ENCODE results near the gene EIPR1. TPM values are rescaled to one million over a fixed set of nuclear protein-coding genes. Genes with fewer than 3 reads are reported as not detected.

EIPR1 gene
- total RNA-seq, 1 donor: 23.3 TPM

- no peak overlapping the region for H3K4me3 ChIP-seq (ENCODE audit: low read depth, low read length)
- TF ChIP-seq, protein P1, sequence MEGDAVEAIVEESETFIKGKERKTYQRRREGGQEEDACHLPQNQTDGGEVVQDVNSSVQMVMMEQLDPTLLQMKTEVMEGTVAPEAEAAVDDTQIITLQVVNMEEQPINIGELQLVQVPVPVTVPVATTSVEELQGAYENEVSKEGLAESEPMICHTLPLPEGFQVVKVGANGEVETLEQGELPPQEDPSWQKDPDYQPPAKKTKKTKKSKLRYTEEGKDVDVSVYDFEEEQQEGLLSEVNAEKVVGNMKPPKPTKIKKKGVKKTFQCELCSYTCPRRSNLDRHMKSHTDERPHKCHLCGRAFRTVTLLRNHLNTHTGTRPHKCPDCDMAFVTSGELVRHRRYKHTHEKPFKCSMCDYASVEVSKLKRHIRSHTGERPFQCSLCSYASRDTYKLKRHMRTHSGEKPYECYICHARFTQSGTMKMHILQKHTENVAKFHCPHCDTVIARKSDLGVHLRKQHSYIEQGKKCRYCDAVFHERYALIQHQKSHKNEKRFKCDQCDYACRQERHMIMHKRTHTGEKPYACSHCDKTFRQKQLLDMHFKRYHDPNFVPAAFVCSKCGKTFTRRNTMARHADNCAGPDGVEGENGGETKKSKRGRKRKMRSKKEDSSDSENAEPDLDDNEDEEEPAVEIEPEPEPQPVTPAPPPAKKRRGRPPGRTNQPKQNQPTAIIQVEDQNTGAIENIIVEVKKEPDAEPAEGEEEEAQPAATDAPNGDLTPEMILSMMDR (IDR thresholded peaks at IDR 0.05; ENCODE audit: insufficient read depth, low read length): no peak
- no peak for DNase-seq (ENCODE audit: low read depth)
Measured at GRCh38 chr2:3307901-3308300, 69.7 kb downstream of the EIPR1 start.

DNA sequence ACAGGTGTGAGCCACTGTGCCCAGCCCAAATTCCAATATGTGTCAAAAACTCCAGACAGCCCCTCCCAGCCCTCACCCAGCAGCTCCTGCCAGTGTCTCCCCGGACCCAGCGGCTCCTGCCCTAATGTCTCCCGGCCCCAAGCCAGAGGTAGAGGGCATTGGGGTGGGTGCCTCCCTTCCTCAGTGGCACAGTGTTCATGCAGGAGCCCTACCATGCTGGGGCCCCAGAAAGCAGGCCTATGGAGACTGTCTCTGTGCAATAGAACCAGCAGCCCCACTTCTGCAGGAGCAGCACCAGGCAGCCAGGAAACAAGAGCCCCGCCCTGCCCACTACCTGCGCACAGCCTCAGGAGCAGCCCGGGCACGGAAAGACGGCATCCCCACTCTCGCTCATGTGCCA lies 70.4 kb downstream of the EIPR1 start:
- TF ChIP-seq, protein P1 (IDR thresholded peaks at IDR 0.05; ENCODE audit: insufficient read depth, low read length): no peak
- DNase-seq (ENCODE audit: low read depth): no peak
- no peak overlapping the region for H3K4me3 ChIP-seq (ENCODE audit: low read depth, low read length)

GRCh38 chr2:3305952-3306351 lies 71.7 kb downstream of the EIPR1 start:
- TF ChIP-seq, protein P1 (IDR thresholded peaks at IDR 0.05; ENCODE audit: insufficient read depth, low read length): no peak
- H3K4me3 ChIP-seq (ENCODE audit: low read depth, low read length): no peak overlapping the region
- no peak for DNase-seq (ENCODE audit: low read depth)

DNA sequence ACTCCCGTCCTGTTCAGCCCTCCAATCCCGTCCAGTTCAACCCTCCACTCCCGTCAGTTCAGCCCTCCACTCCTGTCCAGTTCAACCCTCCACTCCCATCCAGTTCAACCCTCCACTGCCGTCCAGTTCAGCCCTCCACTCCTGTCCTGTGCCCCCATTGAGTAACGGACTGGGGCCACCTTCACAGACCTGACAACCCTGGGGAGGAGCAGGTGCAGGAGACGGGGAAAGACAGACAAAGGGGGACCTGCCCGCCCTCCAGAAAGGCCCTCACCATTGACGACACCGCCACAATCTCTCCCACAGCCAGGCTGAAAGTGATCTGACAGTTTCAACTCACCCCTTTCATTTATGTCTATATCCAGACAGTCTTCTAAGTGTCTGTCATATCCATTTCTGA lies 72.2 kb downstream of the EIPR1 start:
- TF ChIP-seq, protein P1 (IDR thresholded peaks at IDR 0.05; ENCODE audit: insufficient read depth, low read length): no peak
- H3K4me3 ChIP-seq (ENCODE audit: low read depth, low read length): no peak overlapping the region
- DNase-seq (ENCODE audit: low read depth): no peak

GRCh38 chr2:3303583-3304406 lies 73.8 kb downstream of the EIPR1 start:
- H3K4me3 ChIP-seq (ENCODE audit: low read depth, low read length): peak overlapping the region; percentile 49
- TF ChIP-seq, protein P1 (IDR thresholded peaks at IDR 0.05; ENCODE audit: insufficient read depth, low read length): peak; percentile 98
- DNase-seq (ENCODE audit: low read depth): peak; percentile 87

DNA sequence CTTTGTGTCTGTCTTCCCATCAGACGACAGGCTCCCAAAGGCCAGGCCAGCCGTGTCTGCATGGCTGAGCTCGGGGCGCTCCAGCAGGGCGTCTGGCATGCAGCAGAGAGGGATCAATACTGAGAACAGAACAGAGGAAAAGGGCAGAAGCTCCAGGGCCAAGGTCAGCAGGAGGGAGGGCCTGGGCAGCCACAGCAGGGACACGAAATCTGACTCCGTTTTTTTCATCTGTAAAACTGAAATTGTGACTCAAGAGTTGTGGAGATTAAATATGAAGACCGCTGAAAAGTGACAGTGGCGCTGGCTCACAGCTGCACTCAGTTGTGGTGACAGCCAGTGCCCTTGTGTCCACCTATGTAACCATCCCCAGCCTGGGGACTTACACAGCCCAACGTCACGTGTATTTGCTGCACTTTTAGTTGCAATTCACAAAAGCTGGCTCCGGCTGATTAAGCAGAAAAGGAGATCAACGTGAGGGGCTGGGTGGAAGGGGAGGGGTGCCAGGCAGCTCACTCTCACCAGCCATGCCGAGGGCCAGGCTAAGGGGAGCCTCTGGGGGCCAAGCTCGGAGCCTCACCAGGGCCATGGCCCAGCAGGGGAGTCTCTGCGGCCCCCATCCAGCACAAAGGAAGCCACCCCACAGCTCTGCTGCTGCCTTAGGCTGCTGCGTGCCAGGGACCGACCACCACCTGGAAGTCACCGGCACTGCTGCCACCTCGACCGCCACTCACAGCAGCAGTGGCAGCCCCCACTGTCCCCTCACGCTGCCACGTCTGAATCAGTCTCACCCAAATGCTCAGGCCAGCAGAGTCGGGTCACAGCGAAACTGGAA lies 74.7 kb downstream of the EIPR1 start:
- no peak for DNase-seq (ENCODE audit: low read depth)
- peak overlapping the region; percentile 49 for H3K4me3 ChIP-seq (ENCODE audit: low read depth, low read length)

More for the DNA sequence above, 74.7 kb downstream of the EIPR1 start:
- TF ChIP-seq, protein P1 (IDR thresholded peaks at IDR 0.05; ENCODE audit: insufficient read depth, low read length): no peak
